Measurements from ENCODE around the gene GRM4.

DNA sequence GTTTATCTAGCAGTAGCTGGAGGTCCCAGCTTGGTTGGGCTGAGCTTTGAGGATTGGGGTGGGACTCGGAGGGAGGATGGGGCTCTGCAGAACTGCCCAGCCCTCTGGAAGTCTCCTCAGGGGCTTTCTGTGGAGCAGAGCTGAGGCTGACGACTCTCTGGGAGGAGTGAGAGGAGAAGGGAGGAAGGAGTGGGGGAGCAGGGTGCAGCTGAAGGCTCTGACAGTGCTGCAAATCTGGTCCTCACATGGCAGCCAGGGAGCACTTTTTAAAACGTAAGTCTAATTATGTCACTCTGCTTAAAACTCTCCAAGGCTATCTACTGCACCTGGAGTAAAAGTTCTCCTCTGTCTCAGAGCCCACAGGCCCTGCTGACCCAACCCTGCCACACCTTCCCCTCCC lies 32.4 kb downstream of the GRM4 start:
- TF ChIP-seq, protein P1, sequence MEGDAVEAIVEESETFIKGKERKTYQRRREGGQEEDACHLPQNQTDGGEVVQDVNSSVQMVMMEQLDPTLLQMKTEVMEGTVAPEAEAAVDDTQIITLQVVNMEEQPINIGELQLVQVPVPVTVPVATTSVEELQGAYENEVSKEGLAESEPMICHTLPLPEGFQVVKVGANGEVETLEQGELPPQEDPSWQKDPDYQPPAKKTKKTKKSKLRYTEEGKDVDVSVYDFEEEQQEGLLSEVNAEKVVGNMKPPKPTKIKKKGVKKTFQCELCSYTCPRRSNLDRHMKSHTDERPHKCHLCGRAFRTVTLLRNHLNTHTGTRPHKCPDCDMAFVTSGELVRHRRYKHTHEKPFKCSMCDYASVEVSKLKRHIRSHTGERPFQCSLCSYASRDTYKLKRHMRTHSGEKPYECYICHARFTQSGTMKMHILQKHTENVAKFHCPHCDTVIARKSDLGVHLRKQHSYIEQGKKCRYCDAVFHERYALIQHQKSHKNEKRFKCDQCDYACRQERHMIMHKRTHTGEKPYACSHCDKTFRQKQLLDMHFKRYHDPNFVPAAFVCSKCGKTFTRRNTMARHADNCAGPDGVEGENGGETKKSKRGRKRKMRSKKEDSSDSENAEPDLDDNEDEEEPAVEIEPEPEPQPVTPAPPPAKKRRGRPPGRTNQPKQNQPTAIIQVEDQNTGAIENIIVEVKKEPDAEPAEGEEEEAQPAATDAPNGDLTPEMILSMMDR (IDR thresholded peaks at IDR 0.05; ENCODE audit: low read depth, low read length, missing input control) = no peak
- TF ChIP-seq, protein P2, sequence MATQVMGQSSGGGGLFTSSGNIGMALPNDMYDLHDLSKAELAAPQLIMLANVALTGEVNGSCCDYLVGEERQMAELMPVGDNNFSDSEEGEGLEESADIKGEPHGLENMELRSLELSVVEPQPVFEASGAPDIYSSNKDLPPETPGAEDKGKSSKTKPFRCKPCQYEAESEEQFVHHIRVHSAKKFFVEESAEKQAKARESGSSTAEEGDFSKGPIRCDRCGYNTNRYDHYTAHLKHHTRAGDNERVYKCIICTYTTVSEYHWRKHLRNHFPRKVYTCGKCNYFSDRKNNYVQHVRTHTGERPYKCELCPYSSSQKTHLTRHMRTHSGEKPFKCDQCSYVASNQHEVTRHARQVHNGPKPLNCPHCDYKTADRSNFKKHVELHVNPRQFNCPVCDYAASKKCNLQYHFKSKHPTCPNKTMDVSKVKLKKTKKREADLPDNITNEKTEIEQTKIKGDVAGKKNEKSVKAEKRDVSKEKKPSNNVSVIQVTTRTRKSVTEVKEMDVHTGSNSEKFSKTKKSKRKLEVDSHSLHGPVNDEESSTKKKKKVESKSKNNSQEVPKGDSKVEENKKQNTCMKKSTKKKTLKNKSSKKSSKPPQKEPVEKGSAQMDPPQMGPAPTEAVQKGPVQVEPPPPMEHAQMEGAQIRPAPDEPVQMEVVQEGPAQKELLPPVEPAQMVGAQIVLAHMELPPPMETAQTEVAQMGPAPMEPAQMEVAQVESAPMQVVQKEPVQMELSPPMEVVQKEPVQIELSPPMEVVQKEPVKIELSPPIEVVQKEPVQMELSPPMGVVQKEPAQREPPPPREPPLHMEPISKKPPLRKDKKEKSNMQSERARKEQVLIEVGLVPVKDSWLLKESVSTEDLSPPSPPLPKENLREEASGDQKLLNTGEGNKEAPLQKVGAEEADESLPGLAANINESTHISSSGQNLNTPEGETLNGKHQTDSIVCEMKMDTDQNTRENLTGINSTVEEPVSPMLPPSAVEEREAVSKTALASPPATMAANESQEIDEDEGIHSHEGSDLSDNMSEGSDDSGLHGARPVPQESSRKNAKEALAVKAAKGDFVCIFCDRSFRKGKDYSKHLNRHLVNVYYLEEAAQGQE (IDR thresholded peaks at IDR 0.05) = no peak
- TF ChIP-seq SP1 (IDR thresholded peaks at IDR 0.05) (no peak), RXRA (IDR thresholded peaks at IDR 0.05) (no peak), TAF1 (conservative IDR thresholded peaks at IDR 0.05) (no peak), RAD21 (IDR thresholded peaks at IDR 0.05) (no peak), YY1 (IDR thresholded peaks at IDR 0.05) (no peak), JUND (IDR thresholded peaks at IDR 0.05) (no peak)
- TF ChIP-seq, protein P3, sequence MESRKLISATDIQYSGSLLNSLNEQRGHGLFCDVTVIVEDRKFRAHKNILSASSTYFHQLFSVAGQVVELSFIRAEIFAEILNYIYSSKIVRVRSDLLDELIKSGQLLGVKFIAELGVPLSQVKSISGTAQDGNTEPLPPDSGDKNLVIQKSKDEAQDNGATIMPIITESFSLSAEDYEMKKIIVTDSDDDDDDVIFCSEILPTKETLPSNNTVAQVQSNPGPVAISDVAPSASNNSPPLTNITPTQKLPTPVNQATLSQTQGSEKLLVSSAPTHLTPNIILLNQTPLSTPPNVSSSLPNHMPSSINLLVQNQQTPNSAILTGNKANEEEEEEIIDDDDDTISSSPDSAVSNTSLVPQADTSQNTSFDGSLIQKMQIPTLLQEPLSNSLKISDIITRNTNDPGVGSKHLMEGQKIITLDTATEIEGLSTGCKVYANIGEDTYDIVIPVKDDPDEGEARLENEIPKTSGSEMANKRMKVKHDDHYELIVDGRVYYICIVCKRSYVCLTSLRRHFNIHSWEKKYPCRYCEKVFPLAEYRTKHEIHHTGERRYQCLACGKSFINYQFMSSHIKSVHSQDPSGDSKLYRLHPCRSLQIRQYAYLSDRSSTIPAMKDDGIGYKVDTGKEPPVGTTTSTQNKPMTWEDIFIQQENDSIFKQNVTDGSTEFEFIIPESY (IDR thresholded peaks at IDR 0.05) = no peak
- TF ChIP-seq, protein P4, sequence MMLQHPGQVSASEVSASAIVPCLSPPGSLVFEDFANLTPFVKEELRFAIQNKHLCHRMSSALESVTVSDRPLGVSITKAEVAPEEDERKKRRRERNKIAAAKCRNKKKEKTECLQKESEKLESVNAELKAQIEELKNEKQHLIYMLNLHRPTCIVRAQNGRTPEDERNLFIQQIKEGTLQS (IDR thresholded peaks at IDR 0.05) = no peak
